ENCODE results near the gene KRT37. TPM values are rescaled to one million over a fixed set of nuclear protein-coding genes. Genes with fewer than 3 reads are reported as not detected.

Gene KRT37
- total and polyA plus RNA-seq, 2 of the 13 experiments (the other 11 are each of a cell fraction or from before 2014, with no cell fraction given) = 0.69 TPM; not detected in 1

DNA sequence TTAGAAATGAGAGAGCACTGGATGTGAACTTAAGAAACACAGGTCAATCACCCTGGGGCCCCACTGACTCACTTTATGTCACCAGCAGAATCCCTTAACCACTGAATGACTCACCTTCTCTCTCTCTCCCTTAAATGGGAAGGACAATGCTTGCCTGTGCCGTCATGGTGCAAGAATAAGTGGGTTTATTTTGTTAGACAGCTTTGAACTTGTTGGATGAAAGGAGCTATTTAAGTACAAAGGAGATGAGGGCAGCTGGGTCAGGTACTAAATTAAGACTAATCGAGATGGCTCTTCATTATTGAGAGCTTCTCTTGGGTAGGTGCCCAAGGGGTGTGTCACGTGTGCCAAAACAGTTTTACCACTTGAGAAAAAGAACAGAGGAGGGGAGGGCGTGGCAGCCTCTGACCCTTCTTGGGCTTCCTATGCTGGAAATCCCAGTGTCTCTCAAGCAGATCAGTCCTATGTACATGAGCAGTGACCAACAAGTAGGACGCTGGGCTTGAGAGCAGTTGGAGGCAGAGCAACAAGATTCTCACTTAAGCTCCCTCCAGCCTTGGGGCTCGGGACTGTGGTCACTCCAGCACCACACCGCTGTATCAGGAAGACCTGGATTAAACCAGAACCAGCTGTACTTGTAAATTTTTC lies 20.2 kb downstream of the KRT37 start (continued):
- TF ChIP-seq ZNF343 (CRISPR knock-in tag; IDR thresholded peaks at IDR 0.05) (no peak), ZNF451 (CRISPR knock-in tag; IDR thresholded peaks at IDR 0.05) (no peak), ZNF260 (CRISPR knock-in tag; IDR thresholded peaks at IDR 0.05; ENCODE audit: borderline replicate concordance, low read depth) (no peak), SP4 (CRISPR knock-in tag; IDR thresholded peaks at IDR 0.05) (no peak), ZNF570 (CRISPR knock-in tag; IDR thresholded peaks at IDR 0.05; ENCODE audit: borderline replicate concordance) (no peak), IRF2 (CRISPR knock-in tag; IDR thresholded peaks at IDR 0.05) (no peak), CCDC6 (CRISPR knock-in tag; IDR thresholded peaks at IDR 0.05) (no peak), JUND (CRISPR knock-in tag; IDR thresholded peaks at IDR 0.05) (peak; percentile 30; the same call in 1 of the 2 replicates), FOXP1 (IDR thresholded peaks at IDR 0.05) (no peak), FOXP1 (CRISPR knock-in tag; IDR thresholded peaks at IDR 0.05) (0 out of 2 replicates have a peak, but pooled peaks have one; percentile 41), RARA (CRISPR knock-in tag; IDR thresholded peaks at IDR 0.05) (peak; percentile 90), CREB1 (IDR thresholded peaks at IDR 0.05) (no peak), CREB1 (CRISPR knock-in tag; IDR thresholded peaks at IDR 0.05) (peak; percentile 70), ZNF432 (CRISPR knock-in tag; IDR thresholded peaks at IDR 0.05; ENCODE audit: borderline replicate concordance) (no peak), HCFC1 (IDR thresholded peaks at IDR 0.05; ENCODE audit: low read depth, low read length) (no peak)
- TF ChIP-seq, protein P1, sequence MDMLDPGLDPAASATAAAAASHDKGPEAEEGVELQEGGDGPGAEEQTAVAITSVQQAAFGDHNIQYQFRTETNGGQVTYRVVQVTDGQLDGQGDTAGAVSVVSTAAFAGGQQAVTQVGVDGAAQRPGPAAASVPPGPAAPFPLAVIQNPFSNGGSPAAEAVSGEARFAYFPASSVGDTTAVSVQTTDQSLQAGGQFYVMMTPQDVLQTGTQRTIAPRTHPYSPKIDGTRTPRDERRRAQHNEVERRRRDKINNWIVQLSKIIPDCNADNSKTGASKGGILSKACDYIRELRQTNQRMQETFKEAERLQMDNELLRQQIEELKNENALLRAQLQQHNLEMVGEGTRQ (IDR thresholded peaks at IDR 0.05; ENCODE audit: low read depth, low read length) = peak; percentile 27; the same call in 1 of the 2 replicates
- TF ChIP-seq, protein P1 (CRISPR knock-in tag; IDR thresholded peaks at IDR 0.05; ENCODE audit: borderline replicate concordance) = no peak
- TF ChIP-seq, protein P2, sequence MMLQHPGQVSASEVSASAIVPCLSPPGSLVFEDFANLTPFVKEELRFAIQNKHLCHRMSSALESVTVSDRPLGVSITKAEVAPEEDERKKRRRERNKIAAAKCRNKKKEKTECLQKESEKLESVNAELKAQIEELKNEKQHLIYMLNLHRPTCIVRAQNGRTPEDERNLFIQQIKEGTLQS (CRISPR knock-in tag; IDR thresholded peaks at IDR 0.05) = peak; percentile 69; the same call in 1 of the 2 replicates
- TF ChIP-seq, protein P3, sequence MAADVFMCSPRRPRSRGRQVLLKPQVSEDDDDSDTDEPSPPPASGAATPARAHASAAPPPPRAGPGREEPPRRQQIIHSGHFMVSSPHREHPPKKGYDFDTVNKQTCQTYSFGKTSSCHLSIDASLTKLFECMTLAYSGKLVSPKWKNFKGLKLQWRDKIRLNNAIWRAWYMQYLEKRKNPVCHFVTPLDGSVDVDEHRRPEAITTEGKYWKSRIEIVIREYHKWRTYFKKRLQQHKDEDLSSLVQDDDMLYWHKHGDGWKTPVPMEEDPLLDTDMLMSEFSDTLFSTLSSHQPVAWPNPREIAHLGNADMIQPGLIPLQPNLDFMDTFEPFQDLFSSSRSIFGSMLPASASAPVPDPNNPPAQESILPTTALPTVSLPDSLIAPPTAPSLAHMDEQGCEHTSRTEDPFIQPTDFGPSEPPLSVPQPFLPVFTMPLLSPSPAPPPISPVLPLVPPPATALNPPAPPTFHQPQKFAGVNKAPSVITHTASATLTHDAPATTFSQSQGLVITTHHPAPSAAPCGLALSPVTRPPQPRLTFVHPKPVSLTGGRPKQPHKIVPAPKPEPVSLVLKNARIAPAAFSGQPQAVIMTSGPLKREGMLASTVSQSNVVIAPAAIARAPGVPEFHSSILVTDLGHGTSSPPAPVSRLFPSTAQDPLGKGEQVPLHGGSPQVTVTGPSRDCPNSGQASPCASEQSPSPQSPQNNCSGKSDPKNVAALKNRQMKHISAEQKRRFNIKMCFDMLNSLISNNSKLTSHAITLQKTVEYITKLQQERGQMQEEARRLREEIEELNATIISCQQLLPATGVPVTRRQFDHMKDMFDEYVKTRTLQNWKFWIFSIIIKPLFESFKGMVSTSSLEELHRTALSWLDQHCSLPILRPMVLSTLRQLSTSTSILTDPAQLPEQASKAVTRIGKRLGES (CRISPR knock-in tag; IDR thresholded peaks at IDR 0.05; ENCODE audit: borderline replicate concordance) = no peak
- TF ChIP-seq, protein P4, sequence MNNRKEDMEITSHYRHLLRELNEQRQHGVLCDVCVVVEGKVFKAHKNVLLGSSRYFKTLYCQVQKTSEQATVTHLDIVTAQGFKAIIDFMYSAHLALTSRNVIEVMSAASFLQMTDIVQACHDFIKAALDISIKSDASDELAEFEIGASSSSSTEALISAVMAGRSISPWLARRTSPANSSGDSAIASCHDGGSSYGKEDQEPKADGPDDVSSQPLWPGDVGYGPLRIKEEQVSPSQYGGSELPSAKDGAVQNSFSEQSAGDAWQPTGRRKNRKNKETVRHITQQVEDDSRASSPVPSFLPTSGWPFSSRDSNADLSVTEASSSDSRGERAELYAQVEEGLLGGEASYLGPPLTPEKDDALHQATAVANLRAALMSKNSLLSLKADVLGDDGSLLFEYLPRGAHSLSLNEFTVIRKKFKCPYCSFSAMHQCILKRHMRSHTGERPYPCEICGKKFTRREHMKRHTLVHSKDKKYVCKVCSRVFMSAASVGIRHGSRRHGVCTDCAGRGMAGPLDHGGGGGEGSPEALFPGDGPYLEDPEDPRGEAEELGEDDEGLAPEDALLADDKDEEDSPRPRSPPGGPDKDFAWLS (CRISPR knock-in tag; IDR thresholded peaks at IDR 0.05; ENCODE audit: borderline replicate concordance) = no peak
- TF ChIP-seq, protein P5, sequence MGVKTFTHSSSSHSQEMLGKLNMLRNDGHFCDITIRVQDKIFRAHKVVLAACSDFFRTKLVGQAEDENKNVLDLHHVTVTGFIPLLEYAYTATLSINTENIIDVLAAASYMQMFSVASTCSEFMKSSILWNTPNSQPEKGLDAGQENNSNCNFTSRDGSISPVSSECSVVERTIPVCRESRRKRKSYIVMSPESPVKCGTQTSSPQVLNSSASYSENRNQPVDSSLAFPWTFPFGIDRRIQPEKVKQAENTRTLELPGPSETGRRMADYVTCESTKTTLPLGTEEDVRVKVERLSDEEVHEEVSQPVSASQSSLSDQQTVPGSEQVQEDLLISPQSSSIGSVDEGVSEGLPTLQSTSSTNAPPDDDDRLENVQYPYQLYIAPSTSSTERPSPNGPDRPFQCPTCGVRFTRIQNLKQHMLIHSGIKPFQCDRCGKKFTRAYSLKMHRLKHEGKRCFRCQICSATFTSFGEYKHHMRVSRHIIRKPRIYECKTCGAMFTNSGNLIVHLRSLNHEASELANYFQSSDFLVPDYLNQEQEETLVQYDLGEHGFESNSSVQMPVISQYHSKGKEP (CRISPR knock-in tag; IDR thresholded peaks at IDR 0.05) = no peak

All from HepG2 (cell line).